Measurements from ENCODE around the gene PTCH2.
"Not testable (repeated sequence)": the region's sequence is repeated elsewhere in the genome, so short reads cannot be mapped to it uniquely, and the experiment has no call there.

- TF ChIP-seq, protein P1, sequence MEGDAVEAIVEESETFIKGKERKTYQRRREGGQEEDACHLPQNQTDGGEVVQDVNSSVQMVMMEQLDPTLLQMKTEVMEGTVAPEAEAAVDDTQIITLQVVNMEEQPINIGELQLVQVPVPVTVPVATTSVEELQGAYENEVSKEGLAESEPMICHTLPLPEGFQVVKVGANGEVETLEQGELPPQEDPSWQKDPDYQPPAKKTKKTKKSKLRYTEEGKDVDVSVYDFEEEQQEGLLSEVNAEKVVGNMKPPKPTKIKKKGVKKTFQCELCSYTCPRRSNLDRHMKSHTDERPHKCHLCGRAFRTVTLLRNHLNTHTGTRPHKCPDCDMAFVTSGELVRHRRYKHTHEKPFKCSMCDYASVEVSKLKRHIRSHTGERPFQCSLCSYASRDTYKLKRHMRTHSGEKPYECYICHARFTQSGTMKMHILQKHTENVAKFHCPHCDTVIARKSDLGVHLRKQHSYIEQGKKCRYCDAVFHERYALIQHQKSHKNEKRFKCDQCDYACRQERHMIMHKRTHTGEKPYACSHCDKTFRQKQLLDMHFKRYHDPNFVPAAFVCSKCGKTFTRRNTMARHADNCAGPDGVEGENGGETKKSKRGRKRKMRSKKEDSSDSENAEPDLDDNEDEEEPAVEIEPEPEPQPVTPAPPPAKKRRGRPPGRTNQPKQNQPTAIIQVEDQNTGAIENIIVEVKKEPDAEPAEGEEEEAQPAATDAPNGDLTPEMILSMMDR (IDR thresholded peaks at IDR 0.05; ENCODE audit: low read depth, low read length, poor library complexity, severe bottlenecking): not testable (repeated sequence)
- TF ChIP-seq EZH2phosphoT487 (IDR thresholded peaks at IDR 0.05; ENCODE audit: borderline replicate concordance, low read length): not testable (repeated sequence)
Measured at GRCh38 chr1:44815926-44816325, 27.1 kb downstream of the PTCH2 start.

Data from DOHH2 (cell line).